Measurements from ENCODE around the gene GSTO1.

DNA sequence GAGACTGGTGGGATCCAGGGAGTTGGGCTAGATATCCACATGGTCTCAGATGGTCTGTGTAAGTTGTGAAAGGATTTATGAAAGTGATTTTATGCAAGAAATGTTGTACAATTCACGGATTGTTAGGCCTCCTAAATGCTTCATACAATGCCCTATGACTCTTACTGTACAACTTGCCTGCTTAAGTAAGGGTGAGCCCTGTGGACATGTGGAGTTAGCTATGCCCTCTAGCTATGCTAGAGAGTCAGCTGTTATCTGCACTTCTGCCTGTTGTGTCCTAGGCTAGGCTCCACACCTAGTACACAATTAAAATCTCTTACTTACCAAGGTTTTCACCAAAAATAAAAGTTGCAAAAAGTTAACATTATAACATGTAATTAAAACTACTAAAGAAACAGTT, 20.9 kb upstream of the GSTO1 start:
- TF ChIP-seq NFYB (IDR thresholded peaks at IDR 0.05; ENCODE audit: extremely low read depth, insufficient read length) = no peak
- no peak for TF ChIP-seq BRCA1 (IDR thresholded peaks at IDR 0.05)
- TF ChIP-seq BRCA1 (CRISPR knock-in tag; IDR thresholded peaks at IDR 0.05) = no peak
- no peak for TF ChIP-seq ARNT (IDR thresholded peaks at IDR 0.05)
- TF ChIP-seq TRIM28 (IDR thresholded peaks at IDR 0.05) = no peak
- TF ChIP-seq RFX5 (IDR thresholded peaks at IDR 0.05; ENCODE audit: low read depth, low read length) = no peak
- no peak for TF ChIP-seq TBP (optimal IDR thresholded peaks at IDR 0.05; ENCODE audit: low read depth, low read length)
- TF ChIP-seq, protein P1, sequence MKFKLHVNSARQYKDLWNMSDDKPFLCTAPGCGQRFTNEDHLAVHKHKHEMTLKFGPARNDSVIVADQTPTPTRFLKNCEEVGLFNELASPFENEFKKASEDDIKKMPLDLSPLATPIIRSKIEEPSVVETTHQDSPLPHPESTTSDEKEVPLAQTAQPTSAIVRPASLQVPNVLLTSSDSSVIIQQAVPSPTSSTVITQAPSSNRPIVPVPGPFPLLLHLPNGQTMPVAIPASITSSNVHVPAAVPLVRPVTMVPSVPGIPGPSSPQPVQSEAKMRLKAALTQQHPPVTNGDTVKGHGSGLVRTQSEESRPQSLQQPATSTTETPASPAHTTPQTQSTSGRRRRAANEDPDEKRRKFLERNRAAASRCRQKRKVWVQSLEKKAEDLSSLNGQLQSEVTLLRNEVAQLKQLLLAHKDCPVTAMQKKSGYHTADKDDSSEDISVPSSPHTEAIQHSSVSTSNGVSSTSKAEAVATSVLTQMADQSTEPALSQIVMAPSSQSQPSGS (CRISPR knock-in tag; IDR thresholded peaks at IDR 0.05) = no peak
- TF ChIP-seq, protein P2, sequence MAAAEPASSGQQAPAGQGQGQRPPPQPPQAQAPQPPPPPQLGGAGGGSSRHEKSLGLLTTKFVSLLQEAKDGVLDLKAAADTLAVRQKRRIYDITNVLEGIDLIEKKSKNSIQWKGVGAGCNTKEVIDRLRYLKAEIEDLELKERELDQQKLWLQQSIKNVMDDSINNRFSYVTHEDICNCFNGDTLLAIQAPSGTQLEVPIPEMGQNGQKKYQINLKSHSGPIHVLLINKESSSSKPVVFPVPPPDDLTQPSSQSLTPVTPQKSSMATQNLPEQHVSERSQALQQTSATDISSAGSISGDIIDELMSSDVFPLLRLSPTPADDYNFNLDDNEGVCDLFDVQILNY (CRISPR knock-in tag; IDR thresholded peaks at IDR 0.05) = no peak
- TF ChIP-seq CBX8 (IDR thresholded peaks at IDR 0.05; ENCODE audit: borderline replicate concordance, extremely low read depth, low read depth, low read length, poor library complexity, severe bottlenecking) = no peak
- no peak for TF ChIP-seq NUFIP1 (IDR thresholded peaks at IDR 0.05; ENCODE audit: partially characterized antibody)
- TF ChIP-seq, protein P3, sequence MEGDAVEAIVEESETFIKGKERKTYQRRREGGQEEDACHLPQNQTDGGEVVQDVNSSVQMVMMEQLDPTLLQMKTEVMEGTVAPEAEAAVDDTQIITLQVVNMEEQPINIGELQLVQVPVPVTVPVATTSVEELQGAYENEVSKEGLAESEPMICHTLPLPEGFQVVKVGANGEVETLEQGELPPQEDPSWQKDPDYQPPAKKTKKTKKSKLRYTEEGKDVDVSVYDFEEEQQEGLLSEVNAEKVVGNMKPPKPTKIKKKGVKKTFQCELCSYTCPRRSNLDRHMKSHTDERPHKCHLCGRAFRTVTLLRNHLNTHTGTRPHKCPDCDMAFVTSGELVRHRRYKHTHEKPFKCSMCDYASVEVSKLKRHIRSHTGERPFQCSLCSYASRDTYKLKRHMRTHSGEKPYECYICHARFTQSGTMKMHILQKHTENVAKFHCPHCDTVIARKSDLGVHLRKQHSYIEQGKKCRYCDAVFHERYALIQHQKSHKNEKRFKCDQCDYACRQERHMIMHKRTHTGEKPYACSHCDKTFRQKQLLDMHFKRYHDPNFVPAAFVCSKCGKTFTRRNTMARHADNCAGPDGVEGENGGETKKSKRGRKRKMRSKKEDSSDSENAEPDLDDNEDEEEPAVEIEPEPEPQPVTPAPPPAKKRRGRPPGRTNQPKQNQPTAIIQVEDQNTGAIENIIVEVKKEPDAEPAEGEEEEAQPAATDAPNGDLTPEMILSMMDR (IDR thresholded peaks at IDR 0.05 in 2 of 3, conservative IDR thresholded peaks at IDR 0.05 in 1 of 3; ENCODE audit: insufficient read depth in 2 of 3, low read depth in 1 of 3, low read length in 3 of 3) = no peak
- TF ChIP-seq CHD2 (IDR thresholded peaks at IDR 0.05; ENCODE audit: low read depth, low read length) = no peak
- no peak for TF ChIP-seq KAT8 (IDR thresholded peaks at IDR 0.05; ENCODE audit: low read depth)
- no peak for TF ChIP-seq MECOM (CRISPR knock-in tag; IDR thresholded peaks at IDR 0.05)
